Measurements from ENCODE around the gene CEP89. TPM values are rescaled to one million over a fixed set of nuclear protein-coding genes. Genes with fewer than 3 reads are reported as not detected.

CEP89 gene
- total RNA-seq, 1 experiment from 2014 or later = 21.1 TPM

- TF ChIP-seq ZNF425 (CRISPR knock-in tag; conservative IDR thresholded peaks at IDR 0.05) = no peak
- TF ChIP-seq, protein P1, sequence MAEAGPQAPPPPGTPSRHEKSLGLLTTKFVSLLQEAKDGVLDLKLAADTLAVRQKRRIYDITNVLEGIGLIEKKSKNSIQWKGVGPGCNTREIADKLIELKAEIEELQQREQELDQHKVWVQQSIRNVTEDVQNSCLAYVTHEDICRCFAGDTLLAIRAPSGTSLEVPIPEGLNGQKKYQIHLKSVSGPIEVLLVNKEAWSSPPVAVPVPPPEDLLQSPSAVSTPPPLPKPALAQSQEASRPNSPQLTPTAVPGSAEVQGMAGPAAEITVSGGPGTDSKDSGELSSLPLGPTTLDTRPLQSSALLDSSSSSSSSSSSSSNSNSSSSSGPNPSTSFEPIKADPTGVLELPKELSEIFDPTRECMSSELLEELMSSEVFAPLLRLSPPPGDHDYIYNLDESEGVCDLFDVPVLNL (CRISPR knock-in tag; IDR thresholded peaks at IDR 0.05; ENCODE audit: borderline replicate concordance, low read depth) = no peak
These were observed 50.1 kb downstream of the CEP89 start (continued) for GRCh38 chr19:32921624-32922023.

GRCh38 chr19:32919365-32919764, 52.4 kb downstream of the CEP89 start:
- H3K36me3 Mint-ChIP-seq = peaks cover 8% of the 10 kb centered on the region; the same call in 1 of the 2 replicates
- ATAC-seq (no peak), DNase-seq (ENCODE audit: low spot score) (no peak)
- no peak overlapping the region for H3K4me3 Mint-ChIP-seq
- ChIA-PET POLR2A (no interaction called here), CTCF (no interaction called here)
- H3K4me1 Mint-ChIP-seq = peaks cover 21% of the 10 kb centered on the region
- peak overlapping the region; percentile 56; the same call in 1 of the 2 replicates for H3K27ac Mint-ChIP-seq
- H3K27me3 Mint-ChIP-seq (ENCODE audit: low read depth) = no peaks in the 10 kb centered on the region
- TF ChIP-seq RORB (CRISPR knock-in tag; IDR thresholded peaks at IDR 0.05) = no peak
- TF ChIP-seq, protein P2, sequence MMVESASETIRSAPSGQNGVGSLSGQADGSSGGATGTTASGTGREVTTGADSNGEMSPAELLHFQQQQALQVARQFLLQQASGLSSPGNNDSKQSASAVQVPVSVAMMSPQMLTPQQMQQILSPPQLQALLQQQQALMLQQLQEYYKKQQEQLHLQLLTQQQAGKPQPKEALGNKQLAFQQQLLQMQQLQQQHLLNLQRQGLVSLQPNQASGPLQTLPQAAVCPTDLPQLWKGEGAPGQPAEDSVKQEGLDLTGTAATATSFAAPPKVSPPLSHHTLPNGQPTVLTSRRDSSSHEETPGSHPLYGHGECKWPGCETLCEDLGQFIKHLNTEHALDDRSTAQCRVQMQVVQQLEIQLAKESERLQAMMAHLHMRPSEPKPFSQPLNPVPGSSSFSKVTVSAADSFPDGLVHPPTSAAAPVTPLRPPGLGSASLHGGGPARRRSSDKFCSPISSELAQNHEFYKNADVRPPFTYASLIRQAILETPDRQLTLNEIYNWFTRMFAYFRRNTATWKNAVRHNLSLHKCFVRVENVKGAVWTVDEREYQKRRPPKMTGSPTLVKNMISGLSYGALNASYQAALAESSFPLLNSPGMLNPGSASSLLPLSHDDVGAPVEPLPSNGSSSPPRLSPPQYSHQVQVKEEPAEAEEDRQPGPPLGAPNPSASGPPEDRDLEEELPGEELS (CRISPR knock-in tag; IDR thresholded peaks at IDR 0.05) = no peak
- TF ChIP-seq, protein P3, sequence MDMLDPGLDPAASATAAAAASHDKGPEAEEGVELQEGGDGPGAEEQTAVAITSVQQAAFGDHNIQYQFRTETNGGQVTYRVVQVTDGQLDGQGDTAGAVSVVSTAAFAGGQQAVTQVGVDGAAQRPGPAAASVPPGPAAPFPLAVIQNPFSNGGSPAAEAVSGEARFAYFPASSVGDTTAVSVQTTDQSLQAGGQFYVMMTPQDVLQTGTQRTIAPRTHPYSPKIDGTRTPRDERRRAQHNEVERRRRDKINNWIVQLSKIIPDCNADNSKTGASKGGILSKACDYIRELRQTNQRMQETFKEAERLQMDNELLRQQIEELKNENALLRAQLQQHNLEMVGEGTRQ (CRISPR knock-in tag; IDR thresholded peaks at IDR 0.05) = no peak
- TF ChIP-seq, protein P4, sequence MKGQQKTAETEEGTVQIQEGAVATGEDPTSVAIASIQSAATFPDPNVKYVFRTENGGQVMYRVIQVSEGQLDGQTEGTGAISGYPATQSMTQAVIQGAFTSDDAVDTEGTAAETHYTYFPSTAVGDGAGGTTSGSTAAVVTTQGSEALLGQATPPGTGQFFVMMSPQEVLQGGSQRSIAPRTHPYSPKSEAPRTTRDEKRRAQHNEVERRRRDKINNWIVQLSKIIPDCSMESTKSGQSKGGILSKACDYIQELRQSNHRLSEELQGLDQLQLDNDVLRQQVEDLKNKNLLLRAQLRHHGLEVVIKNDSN (CRISPR knock-in tag; IDR thresholded peaks at IDR 0.05) = no peak
- TF ChIP-seq ZBTB43 (CRISPR knock-in tag; IDR thresholded peaks at IDR 0.05) = no peak
- TF ChIP-seq ZNF263 (CRISPR knock-in tag; IDR thresholded peaks at IDR 0.05; ENCODE audit: low read depth) = no peak
- no peak for TF ChIP-seq GTF2I (CRISPR knock-in tag; conservative IDR thresholded peaks at IDR 0.05)
- no peak for TF ChIP-seq NFATC4 (CRISPR knock-in tag; IDR thresholded peaks at IDR 0.05)
- TF ChIP-seq, protein P5, sequence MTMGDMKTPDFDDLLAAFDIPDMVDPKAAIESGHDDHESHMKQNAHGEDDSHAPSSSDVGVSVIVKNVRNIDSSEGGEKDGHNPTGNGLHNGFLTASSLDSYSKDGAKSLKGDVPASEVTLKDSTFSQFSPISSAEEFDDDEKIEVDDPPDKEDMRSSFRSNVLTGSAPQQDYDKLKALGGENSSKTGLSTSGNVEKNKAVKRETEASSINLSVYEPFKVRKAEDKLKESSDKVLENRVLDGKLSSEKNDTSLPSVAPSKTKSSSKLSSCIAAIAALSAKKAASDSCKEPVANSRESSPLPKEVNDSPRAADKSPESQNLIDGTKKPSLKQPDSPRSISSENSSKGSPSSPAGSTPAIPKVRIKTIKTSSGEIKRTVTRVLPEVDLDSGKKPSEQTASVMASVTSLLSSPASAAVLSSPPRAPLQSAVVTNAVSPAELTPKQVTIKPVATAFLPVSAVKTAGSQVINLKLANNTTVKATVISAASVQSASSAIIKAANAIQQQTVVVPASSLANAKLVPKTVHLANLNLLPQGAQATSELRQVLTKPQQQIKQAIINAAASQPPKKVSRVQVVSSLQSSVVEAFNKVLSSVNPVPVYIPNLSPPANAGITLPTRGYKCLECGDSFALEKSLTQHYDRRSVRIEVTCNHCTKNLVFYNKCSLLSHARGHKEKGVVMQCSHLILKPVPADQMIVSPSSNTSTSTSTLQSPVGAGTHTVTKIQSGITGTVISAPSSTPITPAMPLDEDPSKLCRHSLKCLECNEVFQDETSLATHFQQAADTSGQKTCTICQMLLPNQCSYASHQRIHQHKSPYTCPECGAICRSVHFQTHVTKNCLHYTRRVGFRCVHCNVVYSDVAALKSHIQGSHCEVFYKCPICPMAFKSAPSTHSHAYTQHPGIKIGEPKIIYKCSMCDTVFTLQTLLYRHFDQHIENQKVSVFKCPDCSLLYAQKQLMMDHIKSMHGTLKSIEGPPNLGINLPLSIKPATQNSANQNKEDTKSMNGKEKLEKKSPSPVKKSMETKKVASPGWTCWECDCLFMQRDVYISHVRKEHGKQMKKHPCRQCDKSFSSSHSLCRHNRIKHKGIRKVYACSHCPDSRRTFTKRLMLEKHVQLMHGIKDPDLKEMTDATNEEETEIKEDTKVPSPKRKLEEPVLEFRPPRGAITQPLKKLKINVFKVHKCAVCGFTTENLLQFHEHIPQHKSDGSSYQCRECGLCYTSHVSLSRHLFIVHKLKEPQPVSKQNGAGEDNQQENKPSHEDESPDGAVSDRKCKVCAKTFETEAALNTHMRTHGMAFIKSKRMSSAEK (CRISPR knock-in tag; IDR thresholded peaks at IDR 0.05; ENCODE audit: borderline replicate concordance) = no peak
- TF ChIP-seq, protein P6, sequence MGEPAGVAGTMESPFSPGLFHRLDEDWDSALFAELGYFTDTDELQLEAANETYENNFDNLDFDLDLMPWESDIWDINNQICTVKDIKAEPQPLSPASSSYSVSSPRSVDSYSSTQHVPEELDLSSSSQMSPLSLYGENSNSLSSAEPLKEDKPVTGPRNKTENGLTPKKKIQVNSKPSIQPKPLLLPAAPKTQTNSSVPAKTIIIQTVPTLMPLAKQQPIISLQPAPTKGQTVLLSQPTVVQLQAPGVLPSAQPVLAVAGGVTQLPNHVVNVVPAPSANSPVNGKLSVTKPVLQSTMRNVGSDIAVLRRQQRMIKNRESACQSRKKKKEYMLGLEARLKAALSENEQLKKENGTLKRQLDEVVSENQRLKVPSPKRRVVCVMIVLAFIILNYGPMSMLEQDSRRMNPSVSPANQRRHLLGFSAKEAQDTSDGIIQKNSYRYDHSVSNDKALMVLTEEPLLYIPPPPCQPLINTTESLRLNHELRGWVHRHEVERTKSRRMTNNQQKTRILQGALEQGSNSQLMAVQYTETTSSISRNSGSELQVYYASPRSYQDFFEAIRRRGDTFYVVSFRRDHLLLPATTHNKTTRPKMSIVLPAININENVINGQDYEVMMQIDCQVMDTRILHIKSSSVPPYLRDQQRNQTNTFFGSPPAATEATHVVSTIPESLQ (CRISPR knock-in tag; IDR thresholded peaks at IDR 0.05) = no peak
- TF ChIP-seq TEAD4 (CRISPR knock-in tag; IDR thresholded peaks at IDR 0.05) = no peak
- TF ChIP-seq NFYB (CRISPR knock-in tag; conservative IDR thresholded peaks at IDR 0.05; ENCODE audit: low read depth) = no peak
- no peaks in the 10 kb centered on the region for H3K9me3 Mint-ChIP-seq
